Calu3 (cell line): ENCODE measurements around the gene SCUBE3. TPM values are rescaled to one million over a fixed set of nuclear protein-coding genes. Genes with fewer than 3 reads are reported as not detected.

Experiments used
- BruUV-seq: library from RNA; stranded (reverse); fragments of 400-500 nt; replicated peaks from 2 replicates; lab custom pipeline; 2021; lab: Mats Ljungman, UMichigan
- CTCF ChIA-PET: fragments of 300-600 bp; sonication (Branson Sonifier 250); formaldehyde crosslinking; loops from one replicate; lab custom pipeline; 2022; ENCODE audit warnings: antibody characterized with exemption; lab: Charles Lee
- DNase-seq: peaks from one replicate; pipeline ENCODE4 v3.0.0; 2022
- H3K27ac Mint-ChIP-seq: one replicate; pipeline ENCODE4 v1.8.0; 2022; ENCODE audit warnings: mixed read lengths; ENCODE audit not compliant: unreplicated experiment
- H3K27me3 Mint-ChIP-seq: one replicate; pipeline ENCODE4 v1.8.0; 2022; ENCODE audit warnings: mixed read lengths; ENCODE audit not compliant: unreplicated experiment
- H3K36me3 Mint-ChIP-seq: one replicate; pipeline ENCODE4 v1.8.0; 2022; ENCODE audit warnings: mild to moderate bottlenecking, moderate library complexity, mixed read lengths; ENCODE audit not compliant: insufficient read depth, unreplicated experiment
- H3K4me1 Mint-ChIP-seq: one replicate; pipeline ENCODE4 v1.8.0; 2022; ENCODE audit warnings: mild to moderate bottlenecking, low read depth, mixed read lengths; ENCODE audit not compliant: unreplicated experiment
- H3K4me3 Mint-ChIP-seq: one replicate; pipeline ENCODE4 v1.8.0; 2022; ENCODE audit warnings: mild to moderate bottlenecking, low read depth, moderate library complexity, mixed read lengths; ENCODE audit not compliant: unreplicated experiment
- H3K9me3 Mint-ChIP-seq: one replicate; pipeline ENCODE4 v1.8.0; 2022; ENCODE audit warnings: low read depth, mixed read lengths; ENCODE audit not compliant: unreplicated experiment
- intact Hi-C: fragments of 100-400 bp; cut with micrococcal nuclease; formaldehyde crosslinking; loops from one replicate; pipeline ENCODE4 v1.10.0; 2022; ENCODE audit not compliant: unreplicated experiment
- total RNA-seq: library from RNA; stranded (reverse); gene quantifications from 2 replicates; pipeline ENCODE4 v1.2.3, GENCODE V29; 2022
- TF ChIP-seq, protein P1 (sequence below): fragments of 200-600 bp; IDR thresholded peaks from one replicate; pipeline ENCODE4 v1.8.0; 2022; ENCODE audit warnings: antibody characterized with exemption; ENCODE audit not compliant: unreplicated experiment

Gene SCUBE3
- total RNA-seq, 1 experiment from 2014 or later = 0.47 TPM

DNA sequence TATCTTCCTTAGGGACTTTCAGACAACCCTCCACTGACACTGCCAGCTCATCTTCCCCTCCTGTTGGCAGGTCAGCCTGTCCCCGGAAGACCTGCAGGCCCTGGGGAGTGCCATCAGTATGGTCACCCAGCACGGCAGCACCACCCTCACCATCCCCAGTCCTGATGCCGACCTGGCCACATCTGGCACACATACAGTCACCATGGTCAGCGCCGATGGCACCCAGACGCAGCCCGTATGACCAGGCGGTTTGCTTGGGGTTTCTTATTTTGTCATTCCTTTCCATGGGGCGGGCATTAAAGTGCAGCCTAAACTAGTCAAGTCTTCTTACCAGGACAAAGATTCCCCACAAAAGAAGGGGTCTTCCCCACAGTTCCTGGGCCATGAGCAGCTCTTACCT, 79.9 kb downstream of the SCUBE3 start:
- no TSS peak for BruUV-seq
- CTCF ChIA-PET = interaction anchor here (0.5 to 1.7 kb wide), 7 partner anchors 9 to 229 kb away, joined by 3 to 13 read pairs (median 3); partner anchors contain the start of gene FANCE
- Mint-ChIP-seq H3K36me3 (peaks cover 21% of the 10 kb centered on the region), H3K27me3 (no peaks in the 10 kb centered on the region), H3K4me3 (no peak overlapping the region), H3K9me3 (no peaks in the 10 kb centered on the region), H3K4me1 (no peaks in the 10 kb centered on the region), H3K27ac (no peak overlapping the region)
- TF ChIP-seq, protein P1, sequence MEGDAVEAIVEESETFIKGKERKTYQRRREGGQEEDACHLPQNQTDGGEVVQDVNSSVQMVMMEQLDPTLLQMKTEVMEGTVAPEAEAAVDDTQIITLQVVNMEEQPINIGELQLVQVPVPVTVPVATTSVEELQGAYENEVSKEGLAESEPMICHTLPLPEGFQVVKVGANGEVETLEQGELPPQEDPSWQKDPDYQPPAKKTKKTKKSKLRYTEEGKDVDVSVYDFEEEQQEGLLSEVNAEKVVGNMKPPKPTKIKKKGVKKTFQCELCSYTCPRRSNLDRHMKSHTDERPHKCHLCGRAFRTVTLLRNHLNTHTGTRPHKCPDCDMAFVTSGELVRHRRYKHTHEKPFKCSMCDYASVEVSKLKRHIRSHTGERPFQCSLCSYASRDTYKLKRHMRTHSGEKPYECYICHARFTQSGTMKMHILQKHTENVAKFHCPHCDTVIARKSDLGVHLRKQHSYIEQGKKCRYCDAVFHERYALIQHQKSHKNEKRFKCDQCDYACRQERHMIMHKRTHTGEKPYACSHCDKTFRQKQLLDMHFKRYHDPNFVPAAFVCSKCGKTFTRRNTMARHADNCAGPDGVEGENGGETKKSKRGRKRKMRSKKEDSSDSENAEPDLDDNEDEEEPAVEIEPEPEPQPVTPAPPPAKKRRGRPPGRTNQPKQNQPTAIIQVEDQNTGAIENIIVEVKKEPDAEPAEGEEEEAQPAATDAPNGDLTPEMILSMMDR = no peak
- intact Hi-C loops = loop anchor here (10.0 kb wide), 1 partner anchor 261 kb away; no protein-coding TSS in a partner anchor
- DNase-seq = no peak

DNA sequence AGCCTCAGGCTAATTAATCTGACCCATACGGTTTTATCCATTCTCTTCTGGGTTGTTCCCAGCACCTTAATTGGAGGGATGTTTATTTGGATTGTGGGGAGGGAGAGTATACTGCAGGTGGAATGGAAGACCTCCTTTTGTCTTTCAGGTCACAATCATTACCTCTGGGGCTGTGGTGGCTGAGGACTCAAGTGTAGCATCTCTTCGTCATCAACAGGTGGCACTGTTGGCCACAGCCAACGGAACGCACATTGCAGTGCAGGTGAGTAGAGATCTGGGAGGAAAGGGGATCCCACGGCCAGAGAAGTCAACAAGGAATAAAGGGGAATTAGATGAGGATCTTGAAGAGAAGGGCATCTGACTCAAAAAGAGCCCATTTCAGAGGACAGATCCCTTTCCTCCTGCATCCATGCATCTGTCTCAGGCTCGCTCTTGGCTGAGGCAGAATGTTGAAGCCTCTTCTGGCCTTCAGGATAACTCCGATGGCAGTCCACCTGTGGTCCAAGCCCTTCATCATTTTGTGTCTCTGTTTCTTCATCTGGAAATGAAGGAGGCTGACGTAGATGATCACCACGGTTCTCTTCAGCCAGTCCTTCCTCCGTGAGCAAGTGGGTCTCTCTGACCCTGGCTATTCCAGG, 80.7 kb downstream of the SCUBE3 start:
- Mint-ChIP-seq H3K36me3 (peaks cover 21% of the 10 kb centered on the region), H3K9me3 (no peaks in the 10 kb centered on the region), H3K27me3 (no peaks in the 10 kb centered on the region), H3K4me3 (no peak overlapping the region), H3K27ac (no peak overlapping the region), H3K4me1 (peaks cover 3% of the 10 kb centered on the region)
- peak; percentile 60 for DNase-seq
- CTCF ChIA-PET = interaction anchor here (1.0 to 1.1 kb wide), 3 partner anchors 8 to 34 kb away, joined by 3 to 5 read pairs (median 3); no protein-coding TSS in a partner anchor
- BruUV-seq = no TSS peak
- TF ChIP-seq, protein P1 = peak; percentile 94
- intact Hi-C loops = loop anchor here (10.0 kb wide), 1 partner anchor 260 kb away; no protein-coding TSS in a partner anchor

DNA sequence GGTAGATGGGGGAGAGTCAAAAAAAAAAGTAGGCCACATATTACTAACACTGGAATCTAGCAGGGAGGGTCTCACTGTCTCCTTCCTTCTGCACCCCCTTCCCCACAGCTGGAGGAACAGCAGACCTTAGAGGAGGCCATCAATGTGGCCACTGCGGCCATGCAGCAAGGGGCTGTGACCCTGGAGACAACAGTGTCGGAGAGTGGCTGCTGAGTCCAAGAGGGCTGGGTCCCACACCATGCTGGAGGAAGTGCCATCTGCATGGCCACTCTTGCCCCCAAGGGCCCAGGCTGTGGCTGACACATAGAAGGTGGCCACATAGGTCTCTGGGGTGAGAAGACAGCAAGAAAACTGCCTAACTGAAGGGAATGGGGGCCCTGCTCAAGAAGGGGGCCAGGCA, 81.3 kb downstream of the SCUBE3 start:
- CTCF ChIA-PET = no interaction called here
- H3K36me3 Mint-ChIP-seq = peaks cover 21% of the 10 kb centered on the region
- H3K4me3 Mint-ChIP-seq = no peak overlapping the region
- no peak overlapping the region for H3K27ac Mint-ChIP-seq
- intact Hi-C loops = loop anchor here (5.0 to 10.0 kb wide), 2 partner anchors 47 to 260 kb away; partner anchors contain the start of gene PPARD
- TF ChIP-seq, protein P1 = no peak
- H3K9me3 Mint-ChIP-seq = no peaks in the 10 kb centered on the region
- no peaks in the 10 kb centered on the region for H3K27me3 Mint-ChIP-seq
- DNase-seq = no peak
- no TSS peak for BruUV-seq
- H3K4me1 Mint-ChIP-seq = peaks cover 8% of the 10 kb centered on the region

- intact Hi-C loops = loop anchor here (5.0 to 10.0 kb wide), 2 partner anchors 47 to 259 kb away; partner anchors contain the start of gene PPARD
- CTCF ChIA-PET = interaction anchor here (0.5 to 2.4 kb wide), 6 partner anchors 30 to 172 kb away, joined by 3 to 12 read pairs (median 5); partner anchors contain the start of genes PPARD and RPL10A
- no peak overlapping the region for H3K27ac Mint-ChIP-seq
- peaks cover 8% of the 10 kb centered on the region for H3K4me1 Mint-ChIP-seq
- no peaks in the 10 kb centered on the region for H3K27me3 Mint-ChIP-seq
- BruUV-seq = no TSS peak
- DNase-seq = no peak
- TF ChIP-seq, protein P1 = no peak
- no peaks in the 10 kb centered on the region for H3K9me3 Mint-ChIP-seq
- no peak overlapping the region for H3K4me3 Mint-ChIP-seq
- peaks cover 18% of the 10 kb centered on the region for H3K36me3 Mint-ChIP-seq
These were observed 82.0 kb downstream of the SCUBE3 start for GRCh38 chr6:35295521-35296315.
